ENCODE measurements around the gene STIMATE.

DNA sequence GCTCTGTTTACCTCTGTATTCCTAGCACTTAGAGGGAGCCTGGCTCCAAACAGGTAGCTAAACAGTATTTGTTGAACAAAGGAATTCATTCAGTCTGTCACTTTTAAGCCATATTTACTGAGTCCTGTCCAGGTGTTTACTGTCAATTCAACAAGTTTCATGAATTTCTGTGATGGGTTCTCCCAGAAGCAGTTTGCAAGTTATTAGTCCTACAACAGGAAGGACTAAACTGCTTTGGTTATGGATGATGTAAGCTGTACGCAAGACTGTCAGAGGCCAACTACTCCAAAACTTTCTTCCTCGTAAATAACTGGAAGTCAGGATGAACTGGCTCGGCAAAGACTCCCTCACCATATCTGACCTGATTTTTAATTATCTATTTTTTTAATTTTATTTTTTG lies 25.1 kb downstream of the STIMATE start:
- TF ChIP-seq, protein P1, sequence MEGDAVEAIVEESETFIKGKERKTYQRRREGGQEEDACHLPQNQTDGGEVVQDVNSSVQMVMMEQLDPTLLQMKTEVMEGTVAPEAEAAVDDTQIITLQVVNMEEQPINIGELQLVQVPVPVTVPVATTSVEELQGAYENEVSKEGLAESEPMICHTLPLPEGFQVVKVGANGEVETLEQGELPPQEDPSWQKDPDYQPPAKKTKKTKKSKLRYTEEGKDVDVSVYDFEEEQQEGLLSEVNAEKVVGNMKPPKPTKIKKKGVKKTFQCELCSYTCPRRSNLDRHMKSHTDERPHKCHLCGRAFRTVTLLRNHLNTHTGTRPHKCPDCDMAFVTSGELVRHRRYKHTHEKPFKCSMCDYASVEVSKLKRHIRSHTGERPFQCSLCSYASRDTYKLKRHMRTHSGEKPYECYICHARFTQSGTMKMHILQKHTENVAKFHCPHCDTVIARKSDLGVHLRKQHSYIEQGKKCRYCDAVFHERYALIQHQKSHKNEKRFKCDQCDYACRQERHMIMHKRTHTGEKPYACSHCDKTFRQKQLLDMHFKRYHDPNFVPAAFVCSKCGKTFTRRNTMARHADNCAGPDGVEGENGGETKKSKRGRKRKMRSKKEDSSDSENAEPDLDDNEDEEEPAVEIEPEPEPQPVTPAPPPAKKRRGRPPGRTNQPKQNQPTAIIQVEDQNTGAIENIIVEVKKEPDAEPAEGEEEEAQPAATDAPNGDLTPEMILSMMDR (IDR thresholded peaks at IDR 0.05): no peak
- TF ChIP-seq POLR2AphosphoS5 (IDR thresholded peaks at IDR 0.05; ENCODE audit: low read depth, low read length) (no peak), SIN3A (IDR thresholded peaks at IDR 0.05; ENCODE audit: borderline replicate concordance, insufficient read depth, low read depth, low read length) (no peak)
- TF ChIP-seq, protein P2, sequence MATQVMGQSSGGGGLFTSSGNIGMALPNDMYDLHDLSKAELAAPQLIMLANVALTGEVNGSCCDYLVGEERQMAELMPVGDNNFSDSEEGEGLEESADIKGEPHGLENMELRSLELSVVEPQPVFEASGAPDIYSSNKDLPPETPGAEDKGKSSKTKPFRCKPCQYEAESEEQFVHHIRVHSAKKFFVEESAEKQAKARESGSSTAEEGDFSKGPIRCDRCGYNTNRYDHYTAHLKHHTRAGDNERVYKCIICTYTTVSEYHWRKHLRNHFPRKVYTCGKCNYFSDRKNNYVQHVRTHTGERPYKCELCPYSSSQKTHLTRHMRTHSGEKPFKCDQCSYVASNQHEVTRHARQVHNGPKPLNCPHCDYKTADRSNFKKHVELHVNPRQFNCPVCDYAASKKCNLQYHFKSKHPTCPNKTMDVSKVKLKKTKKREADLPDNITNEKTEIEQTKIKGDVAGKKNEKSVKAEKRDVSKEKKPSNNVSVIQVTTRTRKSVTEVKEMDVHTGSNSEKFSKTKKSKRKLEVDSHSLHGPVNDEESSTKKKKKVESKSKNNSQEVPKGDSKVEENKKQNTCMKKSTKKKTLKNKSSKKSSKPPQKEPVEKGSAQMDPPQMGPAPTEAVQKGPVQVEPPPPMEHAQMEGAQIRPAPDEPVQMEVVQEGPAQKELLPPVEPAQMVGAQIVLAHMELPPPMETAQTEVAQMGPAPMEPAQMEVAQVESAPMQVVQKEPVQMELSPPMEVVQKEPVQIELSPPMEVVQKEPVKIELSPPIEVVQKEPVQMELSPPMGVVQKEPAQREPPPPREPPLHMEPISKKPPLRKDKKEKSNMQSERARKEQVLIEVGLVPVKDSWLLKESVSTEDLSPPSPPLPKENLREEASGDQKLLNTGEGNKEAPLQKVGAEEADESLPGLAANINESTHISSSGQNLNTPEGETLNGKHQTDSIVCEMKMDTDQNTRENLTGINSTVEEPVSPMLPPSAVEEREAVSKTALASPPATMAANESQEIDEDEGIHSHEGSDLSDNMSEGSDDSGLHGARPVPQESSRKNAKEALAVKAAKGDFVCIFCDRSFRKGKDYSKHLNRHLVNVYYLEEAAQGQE (IDR thresholded peaks at IDR 0.05; ENCODE audit: insufficient read depth in 1 of 2, low read depth in 2 of 2, low read length in 1 of 2): no peak

Data from Panc1 (cell line).